WTC11 (cell line): ENCODE results near the gene ELFN1. TPM values are rescaled to one million over a fixed set of nuclear protein-coding genes. Genes with fewer than 3 reads are reported as not detected.

Source experiments
- ATAC-seq: fragments of 200-7000 bp; cut with Tn5 transposase; 2 replicates; pipeline ENCODE4 v1.10.0; 2021; ENCODE audit warnings: mild to moderate bottlenecking, moderate library complexity
- CTCF ChIA-PET: fragments of 300-600 bp; sonication (Branson Sonifier 250); formaldehyde crosslinking; loops from one replicate; lab custom pipeline; 2021; ENCODE audit warnings: antibody characterized with exemption; lab: Charles Lee
- POLR2A ChIA-PET: fragments of 350-600 bp; sonication (Branson Sonifier 250); formaldehyde crosslinking; loops from one replicate; lab custom pipeline; 2021; ENCODE audit warnings: antibody characterized with exemption; lab: Charles Lee
- DNase-seq: peaks from one replicate; pipeline ENCODE4 v3.0.0; 2021; ENCODE audit warnings: low spot score
- H3K27ac Mint-ChIP-seq: 2 replicates; pipeline ENCODE4 v1.8.0; 2021; ENCODE audit warnings: mixed read lengths
- H3K27me3 Mint-ChIP-seq: 2 replicates; pipeline ENCODE4 v1.8.0; 2021; ENCODE audit warnings: low read depth, mild to moderate bottlenecking, moderate library complexity, mixed read lengths
- H3K36me3 Mint-ChIP-seq: 2 replicates; pipeline ENCODE4 v1.8.0; 2021; ENCODE audit warnings: mixed read lengths
- H3K4me1 Mint-ChIP-seq: 2 replicates; pipeline ENCODE4 v1.8.0; 2022; ENCODE audit warnings: mixed read lengths
- H3K4me3 Mint-ChIP-seq: 2 replicates; pipeline ENCODE4 v1.8.0; 2021; ENCODE audit warnings: mild to moderate bottlenecking, moderate library complexity, mixed read lengths
- H3K9me3 Mint-ChIP-seq: 2 replicates; pipeline ENCODE4 v1.8.0; 2021; ENCODE audit warnings: mixed read lengths
- ATF6 ChIP-seq: sonication (generic); formaldehyde crosslinking; IDR thresholded peaks from 2 replicates; pipeline ENCODE4 v1.8.1; 2023; ENCODE audit warnings: mild to moderate bottlenecking, missing genetic modification reagents
- CBFB ChIP-seq: sonication (generic); formaldehyde crosslinking; IDR thresholded peaks from 2 replicates; pipeline ENCODE4 v1.8.1; 2022; ENCODE audit warnings: mild to moderate bottlenecking, low read depth, missing genetic modification reagents
- CTCF ChIP-seq: fragments of 200-600 bp; IDR thresholded peaks from 2 replicates; pipeline ENCODE4 v1.8.0; 2022; ENCODE audit warnings: antibody characterized with exemption
- E2F4 ChIP-seq: sonication (generic); formaldehyde crosslinking; IDR thresholded peaks from 2 replicates; pipeline ENCODE4 v1.8.1; 2022; ENCODE audit warnings: low read depth, mild to moderate bottlenecking, moderate library complexity, missing genetic modification reagents, borderline replicate concordance
- JAZF1 ChIP-seq: fragments of 250-450 bp; sonication (Bioruptor Pico); IDR thresholded peaks from 2 replicates; pipeline ENCODE4 v1.9.0; 2021; ENCODE audit warnings: moderate library complexity, mild to moderate bottlenecking, inconsistent platforms
- JUN ChIP-seq: sonication (generic); formaldehyde crosslinking; IDR thresholded peaks from 2 replicates; pipeline ENCODE4 v1.8.0; 2023; ENCODE audit warnings: mild to moderate bottlenecking, missing genetic modification reagents
- KAT7 ChIP-seq: sonication (generic); formaldehyde crosslinking; IDR thresholded peaks from 2 replicates; pipeline ENCODE4 v1.8.1; 2023; ENCODE audit warnings: missing genetic modification reagents, mild to moderate bottlenecking, borderline replicate concordance
- PREB ChIP-seq: sonication (generic); formaldehyde crosslinking; IDR thresholded peaks from 2 replicates; pipeline ENCODE4 v1.8.1; 2022; ENCODE audit warnings: mild to moderate bottlenecking, missing genetic modification reagents, moderate library complexity, borderline replicate concordance
- SMAD4 ChIP-seq: sonication (generic); formaldehyde crosslinking; IDR thresholded peaks from 2 replicates; pipeline ENCODE4 v1.8.0; 2022; ENCODE audit warnings: mild to moderate bottlenecking, missing genetic modification reagents
- TP53 ChIP-seq: sonication (generic); formaldehyde crosslinking; IDR thresholded peaks from 2 replicates; pipeline ENCODE4 v1.8.1; 2023; ENCODE audit warnings: mild to moderate bottlenecking, missing genetic modification reagents
- ZNF512 ChIP-seq: sonication (generic); formaldehyde crosslinking; IDR thresholded peaks from 2 replicates; pipeline ENCODE4 v1.8.1; 2022; ENCODE audit warnings: missing genetic modification reagents, borderline replicate concordance
- total RNA-seq: library from RNA; stranded (reverse); gene quantifications from 3 replicates; pipeline ENCODE4 v1.2.3, GENCODE V29; 2021
- TF ChIP-seq, protein P1 (sequence below): sonication (generic); formaldehyde crosslinking; IDR thresholded peaks from 2 replicates; pipeline ENCODE4 v1.8.1; 2023; ENCODE audit warnings: mild to moderate bottlenecking, missing genetic modification reagents
- TF ChIP-seq, protein P2 (sequence below): sonication (generic); formaldehyde crosslinking; IDR thresholded peaks from 2 replicates; pipeline ENCODE4 v1.8.1; 2023; ENCODE audit warnings: mild to moderate bottlenecking, moderate library complexity, missing genetic modification reagents

The ELFN1 gene
- total RNA-seq, 1 experiment from 2014 or later = 4.6 TPM

DNA sequence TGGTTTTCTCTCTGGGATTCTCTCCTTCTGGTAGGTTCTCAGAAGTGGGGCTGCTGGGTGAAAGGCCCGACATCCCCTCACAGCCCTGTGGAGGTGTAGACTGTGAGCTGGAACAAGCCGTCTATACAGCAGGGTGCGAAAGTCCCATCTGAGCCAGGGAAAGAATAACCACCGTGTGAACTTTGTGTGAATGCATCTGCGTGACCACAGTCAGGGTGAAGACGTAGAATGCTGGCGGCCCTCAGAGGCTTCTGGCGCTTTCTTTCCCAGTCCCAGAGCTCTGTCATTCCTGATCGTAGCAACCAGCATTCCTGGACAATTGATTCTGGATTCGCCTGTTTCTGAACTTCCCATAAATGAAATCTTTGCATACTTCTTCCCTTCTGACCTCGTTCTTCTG is 30.0 kb downstream of the ELFN1 start:
- Mint-ChIP-seq H3K4me1 (peaks cover 26% of the 10 kb centered on the region), H3K36me3 (peaks cover 21% of the 10 kb centered on the region), H3K27ac (no peak overlapping the region), H3K27me3 (peaks cover 30% of the 10 kb centered on the region), H3K4me3 (no peak overlapping the region), H3K9me3 (peaks cover 27% of the 10 kb centered on the region)
- ChIA-PET CTCF (interaction anchor here (0.8 kb wide), 2 partner anchors 10 to 68 kb away, joined by 3 read pairs; no protein-coding TSS in a partner anchor), POLR2A (no interaction called here)
- no peak for ATAC-seq
- TF ChIP-seq ZNF512 (CRISPR knock-in tag) = no peak
- TF ChIP-seq E2F4 (CRISPR knock-in tag) = no peak
- no peak for TF ChIP-seq KAT7 (CRISPR knock-in tag)
- TF ChIP-seq, protein P1, sequence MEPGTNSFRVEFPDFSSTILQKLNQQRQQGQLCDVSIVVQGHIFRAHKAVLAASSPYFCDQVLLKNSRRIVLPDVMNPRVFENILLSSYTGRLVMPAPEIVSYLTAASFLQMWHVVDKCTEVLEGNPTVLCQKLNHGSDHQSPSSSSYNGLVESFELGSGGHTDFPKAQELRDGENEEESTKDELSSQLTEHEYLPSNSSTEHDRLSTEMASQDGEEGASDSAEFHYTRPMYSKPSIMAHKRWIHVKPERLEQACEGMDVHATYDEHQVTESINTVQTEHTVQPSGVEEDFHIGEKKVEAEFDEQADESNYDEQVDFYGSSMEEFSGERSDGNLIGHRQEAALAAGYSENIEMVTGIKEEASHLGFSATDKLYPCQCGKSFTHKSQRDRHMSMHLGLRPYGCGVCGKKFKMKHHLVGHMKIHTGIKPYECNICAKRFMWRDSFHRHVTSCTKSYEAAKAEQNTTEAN (CRISPR knock-in tag) = no peak
- no peak for TF ChIP-seq PREB
- no peak for TF ChIP-seq SMAD4 (CRISPR knock-in tag)
- TF ChIP-seq JAZF1 (CRISPR knock-in tag) = no peak
- no peak for TF ChIP-seq JUN (CRISPR knock-in tag)
- TF ChIP-seq, protein P2, sequence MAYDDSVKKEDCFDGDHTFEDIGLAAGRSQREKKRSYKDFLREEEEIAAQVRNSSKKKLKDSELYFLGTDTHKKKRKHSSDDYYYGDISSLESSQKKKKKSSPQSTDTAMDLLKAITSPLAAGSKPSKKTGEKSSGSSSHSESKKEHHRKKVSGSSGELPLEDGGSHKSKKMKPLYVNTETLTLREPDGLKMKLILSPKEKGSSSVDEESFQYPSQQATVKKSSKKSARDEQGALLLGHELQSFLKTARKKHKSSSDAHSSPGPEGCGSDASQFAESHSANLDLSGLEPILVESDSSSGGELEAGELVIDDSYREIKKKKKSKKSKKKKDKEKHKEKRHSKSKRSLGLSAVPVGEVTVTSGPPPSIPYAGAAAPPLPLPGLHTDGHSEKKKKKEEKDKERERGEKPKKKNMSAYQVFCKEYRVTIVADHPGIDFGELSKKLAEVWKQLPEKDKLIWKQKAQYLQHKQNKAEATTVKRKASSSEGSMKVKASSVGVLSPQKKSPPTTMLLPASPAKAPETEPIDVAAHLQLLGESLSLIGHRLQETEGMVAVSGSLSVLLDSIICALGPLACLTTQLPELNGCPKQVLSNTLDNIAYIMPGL (CRISPR knock-in tag) = no peak
- no peak for TF ChIP-seq CTCF
- TF ChIP-seq TP53 (CRISPR knock-in tag) = no peak
- no peak for TF ChIP-seq CBFB (CRISPR knock-in tag)
- no peak for TF ChIP-seq ATF6 (CRISPR knock-in tag)
- DNase-seq = no peak
